DND-41 (cell line): ENCODE data around the gene CCDC137.

ENCODE experiments used
- ATAC-seq: fragments of 200-7000 bp; cut with Tn5 transposase; 3 replicates; pipeline ENCODE4 v1.9.1; 2021; ENCODE audit warnings: low read depth; ENCODE audit not compliant: insufficient read depth
- DNase-seq: peaks from one replicate; pipeline ENCODE4 v3.0.0-alpha.2; 2020
- H2AFZ ChIP-seq: 2 replicates; pipeline ENCODE4 v1.6.0; 2012; ENCODE audit warnings: low read depth, low read length
- H3K27ac ChIP-seq: 2 replicates; pipeline ENCODE4 v1.5.1; 2012; ENCODE audit warnings: low read length, inconsistent platforms
- H3K27me3 ChIP-seq: fragments of 200-600 bp; sonication (generic); 2 replicates; pipeline ENCODE4 v1.6.0; 2012; ENCODE audit warnings: low read length, mild to moderate bottlenecking, inconsistent platforms; ENCODE audit not compliant: insufficient read depth, poor library complexity
- H3K36me3 ChIP-seq: 2 replicates; pipeline ENCODE4 v1.5.1; 2012; ENCODE audit warnings: low read length, inconsistent platforms; ENCODE audit not compliant: insufficient read depth
- H3K4me1 ChIP-seq: 2 replicates; pipeline ENCODE4 v1.5.1; 2012; ENCODE audit warnings: mild to moderate bottlenecking, low read length; ENCODE audit not compliant: insufficient read depth
- H3K4me2 ChIP-seq: 2 replicates; pipeline ENCODE4 v1.6.0; 2012; ENCODE audit warnings: mild to moderate bottlenecking, moderate library complexity, low read length, inconsistent platforms; ENCODE audit not compliant: insufficient read depth
- H3K4me3 ChIP-seq, 2 experiments: fragments of 200-600 bp in 1 of 2; shearing (Covaris generic) in 1 of 2; 2 replicates each; pipeline ENCODE4 v1.5.1; 2012 to 2016; ENCODE audit warnings: inconsistent platforms in 2 of 2, low read length in 2 of 2, mild to moderate bottlenecking in 2 of 2, low read depth in 1 of 2, moderate library complexity in 1 of 2
- H3K79me2 ChIP-seq: 2 replicates; pipeline ENCODE4 v1.6.0; 2012; ENCODE audit warnings: low read length, inconsistent platforms; ENCODE audit not compliant: insufficient read depth
- H3K9ac ChIP-seq: 2 replicates; pipeline ENCODE4 v1.6.0; 2012; ENCODE audit warnings: low read depth, mild to moderate bottlenecking, inconsistent platforms, low read length, moderate library complexity
- H3K9me3 ChIP-seq: 2 replicates; pipeline ENCODE4 v1.5.1; 2012; ENCODE audit warnings: low read length, moderate library complexity, mild to moderate bottlenecking, inconsistent platforms; ENCODE audit not compliant: insufficient read depth, severe bottlenecking
- H4K20me1 ChIP-seq: 2 replicates; pipeline ENCODE4 v1.6.0; 2012; ENCODE audit warnings: low read length; ENCODE audit not compliant: insufficient read depth
- EZH2 ChIP-seq: IDR thresholded peaks from 3 replicates; pipeline ENCODE4 v1.6.1; 2012; ENCODE audit warnings: borderline replicate concordance, low read depth, mild to moderate bottlenecking, moderate library complexity, low read length, inconsistent platforms; ENCODE audit not compliant: severe bottlenecking
- TF ChIP-seq, protein P1 (sequence below): IDR thresholded peaks from 2 replicates; pipeline ENCODE4 v1.5.1; 2012; ENCODE audit warnings: borderline replicate concordance, low read length, moderate library complexity, mild to moderate bottlenecking; ENCODE audit not compliant: poor library complexity, severe bottlenecking; ENCODE audit errors: extremely low read depth

The CCDC137 gene

DNA sequence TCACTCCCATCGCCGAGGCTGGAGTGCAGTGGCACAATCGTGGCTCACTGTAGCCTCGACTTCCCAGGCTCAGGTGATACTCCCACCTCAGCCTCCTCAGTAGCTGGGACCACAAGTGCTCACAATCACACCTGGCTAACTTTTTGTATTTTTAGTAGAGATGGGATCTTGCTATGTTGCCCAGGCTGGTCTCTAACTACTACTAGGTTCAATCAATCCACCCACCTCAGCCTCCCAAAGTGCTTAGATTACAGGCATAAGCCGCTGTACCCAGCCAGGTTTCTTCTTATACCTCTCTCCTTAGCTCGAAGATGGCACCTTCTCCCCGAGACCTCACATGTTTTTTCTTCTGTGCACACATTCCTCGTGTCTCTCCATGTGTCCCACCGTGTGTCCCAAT lies 26.5 kb upstream of the CCDC137 start:
- DNase-seq, result no peak
- H4K20me1 ChIP-seq, result peaks cover 16% of the 10 kb centered on the region; the same call in 1 of the 2 replicates
- TF ChIP-seq, protein P1, sequence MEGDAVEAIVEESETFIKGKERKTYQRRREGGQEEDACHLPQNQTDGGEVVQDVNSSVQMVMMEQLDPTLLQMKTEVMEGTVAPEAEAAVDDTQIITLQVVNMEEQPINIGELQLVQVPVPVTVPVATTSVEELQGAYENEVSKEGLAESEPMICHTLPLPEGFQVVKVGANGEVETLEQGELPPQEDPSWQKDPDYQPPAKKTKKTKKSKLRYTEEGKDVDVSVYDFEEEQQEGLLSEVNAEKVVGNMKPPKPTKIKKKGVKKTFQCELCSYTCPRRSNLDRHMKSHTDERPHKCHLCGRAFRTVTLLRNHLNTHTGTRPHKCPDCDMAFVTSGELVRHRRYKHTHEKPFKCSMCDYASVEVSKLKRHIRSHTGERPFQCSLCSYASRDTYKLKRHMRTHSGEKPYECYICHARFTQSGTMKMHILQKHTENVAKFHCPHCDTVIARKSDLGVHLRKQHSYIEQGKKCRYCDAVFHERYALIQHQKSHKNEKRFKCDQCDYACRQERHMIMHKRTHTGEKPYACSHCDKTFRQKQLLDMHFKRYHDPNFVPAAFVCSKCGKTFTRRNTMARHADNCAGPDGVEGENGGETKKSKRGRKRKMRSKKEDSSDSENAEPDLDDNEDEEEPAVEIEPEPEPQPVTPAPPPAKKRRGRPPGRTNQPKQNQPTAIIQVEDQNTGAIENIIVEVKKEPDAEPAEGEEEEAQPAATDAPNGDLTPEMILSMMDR, result no peak
- no peak for TF ChIP-seq EZH2
- H3K27me3 ChIP-seq, result no peaks in the 10 kb centered on the region
- ATAC-seq, result no peak
- no peak overlapping the region for H3K4me2 ChIP-seq
- H3K9ac ChIP-seq, result no peak overlapping the region
- no peak overlapping the region for H3K4me3 ChIP-seq
- peaks cover 22% of the 10 kb centered on the region for H3K4me1 ChIP-seq
- H3K27ac ChIP-seq, result no peak overlapping the region
- no peaks in the 10 kb centered on the region for H3K9me3 ChIP-seq
- H3K36me3 ChIP-seq, result peaks cover 9% of the 10 kb centered on the region
- H2AFZ ChIP-seq, result no peak overlapping the region
- H3K79me2 ChIP-seq, result peaks cover 18% of the 10 kb centered on the region

DNA sequence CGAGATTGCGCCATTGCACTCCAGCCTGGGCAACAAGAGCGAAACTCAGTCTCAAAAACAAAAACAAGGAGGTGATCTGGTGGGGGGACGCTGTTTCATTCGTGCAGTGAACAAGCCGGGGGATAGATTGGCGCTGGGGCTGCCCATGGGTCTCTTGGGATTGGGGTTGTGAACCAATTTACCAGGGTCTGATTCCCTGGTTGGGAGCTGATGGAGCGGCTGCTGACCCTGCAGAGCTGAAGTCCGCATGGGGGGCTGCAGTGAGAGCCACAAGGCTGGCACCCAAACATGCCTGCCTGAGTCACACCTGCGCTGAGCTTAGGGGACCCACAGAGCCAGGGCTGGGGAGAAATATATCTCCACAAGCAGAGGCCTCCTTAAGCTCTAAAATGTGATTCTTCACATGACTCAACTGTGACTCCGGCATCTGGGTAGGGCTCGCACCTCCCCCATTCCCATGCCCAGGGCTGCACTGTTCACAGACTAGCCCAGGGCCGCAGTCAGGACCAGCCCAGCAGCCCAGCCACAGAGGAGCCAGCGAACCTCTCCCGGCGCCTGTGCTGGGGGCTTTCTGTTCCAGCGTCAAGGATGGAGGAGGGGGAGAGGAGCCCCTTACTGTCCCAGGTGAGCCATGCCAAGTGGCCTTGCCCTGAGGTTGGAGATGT lies 24.6 kb upstream of the CCDC137 start:
- no peak overlapping the region for H3K4me2 ChIP-seq
- H2AFZ ChIP-seq, result no peak overlapping the region

DNA sequence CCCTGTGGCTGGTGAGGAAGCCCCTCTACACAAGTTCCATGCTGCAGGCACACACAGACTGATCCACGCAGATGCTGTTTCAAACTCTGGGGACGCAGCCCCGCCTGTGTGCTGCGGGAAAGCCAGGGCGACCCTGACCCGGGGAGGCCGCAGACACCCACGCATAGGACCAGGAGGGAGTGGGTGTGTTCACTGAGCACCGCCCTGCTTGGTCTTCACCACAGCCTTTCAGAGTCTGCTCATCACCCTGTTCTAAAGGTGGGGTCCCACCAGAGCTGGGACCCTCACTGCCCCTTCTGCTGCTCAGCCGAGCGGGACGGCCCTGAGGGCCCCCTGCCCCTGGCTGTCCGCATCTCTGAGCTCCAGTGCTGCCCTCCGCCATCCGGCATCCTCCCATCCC lies 22.0 kb upstream of the CCDC137 start:
- TF ChIP-seq, protein P1, result no peak
- no peak for TF ChIP-seq EZH2
- Histone ChIP-seq H3K9me3 (peaks cover 2% of the 10 kb centered on the region), H4K20me1 (no peaks in the 10 kb centered on the region), H3K36me3 (no peaks in the 10 kb centered on the region), H3K27ac (no peak overlapping the region), H3K9ac (no peak overlapping the region), H2AFZ (no peak overlapping the region), H3K79me2 (no peaks in the 10 kb centered on the region), H3K4me2 (no peak overlapping the region), H3K4me3 (no peak overlapping the region), H3K27me3 (no peaks in the 10 kb centered on the region), H3K4me1 (no peaks in the 10 kb centered on the region)
- ATAC-seq, result no peak
- DNase-seq, result no peak

More for the DNA sequence above, 24.6 kb upstream of the CCDC137 start:
- Histone ChIP-seq H3K9me3 (no peaks in the 10 kb centered on the region), H3K4me3 (no peak overlapping the region), H3K79me2 (no peaks in the 10 kb centered on the region), H3K9ac (no peak overlapping the region), H4K20me1 (no peaks in the 10 kb centered on the region), H3K27me3 (no peaks in the 10 kb centered on the region), H3K4me1 (peaks cover 11% of the 10 kb centered on the region), H3K36me3 (no peaks in the 10 kb centered on the region), H3K27ac (no peak overlapping the region)
- TF ChIP-seq, protein P1, result no peak
- TF ChIP-seq EZH2, result no peak
- ATAC-seq, result no peak
- DNase-seq, result no peak
